MM.1S (cell line): ENCODE results near the gene KLRG1.

Source experiments
- EZH2 ChIP-seq: fragments of 300-600 bp; sonication (generic); optimal IDR thresholded peaks from 2 replicates; pipeline ENCODE3; 2017; ENCODE audit warnings: low read depth, mild to moderate bottlenecking, antibody characterized with exemption, low read length, mixed read lengths
- TF ChIP-seq, protein P1 (sequence below): fragments of 300-600 bp; sonication (generic); IDR thresholded peaks from 2 replicates; pipeline ENCODE4 v1.5.1; 2016; ENCODE audit warnings: antibody characterized with exemption, low read length, mixed read lengths

DNA sequence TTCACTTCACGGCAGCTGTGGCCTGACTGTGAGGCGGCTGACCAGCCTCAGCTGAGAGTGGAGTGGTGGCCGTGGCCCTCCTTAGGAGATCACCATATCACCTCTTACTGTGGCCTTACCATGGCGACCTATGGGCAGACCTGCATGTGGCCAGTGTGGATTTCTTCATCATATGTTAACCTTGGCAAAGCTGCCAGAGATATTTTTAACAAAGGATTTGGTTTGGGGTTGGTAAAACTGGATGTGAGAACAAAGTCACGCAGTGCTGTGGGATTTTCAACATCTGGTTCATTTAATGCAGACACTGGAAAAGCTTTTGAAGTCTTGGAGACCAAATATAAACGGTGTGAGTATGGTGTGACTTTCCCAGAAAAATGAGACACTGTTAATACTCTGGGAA is 46.9 kb downstream of the KLRG1 start:
- TF ChIP-seq, protein P1, sequence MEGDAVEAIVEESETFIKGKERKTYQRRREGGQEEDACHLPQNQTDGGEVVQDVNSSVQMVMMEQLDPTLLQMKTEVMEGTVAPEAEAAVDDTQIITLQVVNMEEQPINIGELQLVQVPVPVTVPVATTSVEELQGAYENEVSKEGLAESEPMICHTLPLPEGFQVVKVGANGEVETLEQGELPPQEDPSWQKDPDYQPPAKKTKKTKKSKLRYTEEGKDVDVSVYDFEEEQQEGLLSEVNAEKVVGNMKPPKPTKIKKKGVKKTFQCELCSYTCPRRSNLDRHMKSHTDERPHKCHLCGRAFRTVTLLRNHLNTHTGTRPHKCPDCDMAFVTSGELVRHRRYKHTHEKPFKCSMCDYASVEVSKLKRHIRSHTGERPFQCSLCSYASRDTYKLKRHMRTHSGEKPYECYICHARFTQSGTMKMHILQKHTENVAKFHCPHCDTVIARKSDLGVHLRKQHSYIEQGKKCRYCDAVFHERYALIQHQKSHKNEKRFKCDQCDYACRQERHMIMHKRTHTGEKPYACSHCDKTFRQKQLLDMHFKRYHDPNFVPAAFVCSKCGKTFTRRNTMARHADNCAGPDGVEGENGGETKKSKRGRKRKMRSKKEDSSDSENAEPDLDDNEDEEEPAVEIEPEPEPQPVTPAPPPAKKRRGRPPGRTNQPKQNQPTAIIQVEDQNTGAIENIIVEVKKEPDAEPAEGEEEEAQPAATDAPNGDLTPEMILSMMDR: no peak
- TF ChIP-seq EZH2: no peak
